DOHH2 (cell line): ENCODE data around the gene ZNF8.

Source experiments
- H3F3A ChIP-seq: fragments of 200-600 bp; sonication (generic), shearing (Covaris generic); 2 replicates; pipeline ENCODE4 v1.6.0; 2016; ENCODE audit warnings: antibody characterized with exemption, mild to moderate bottlenecking; ENCODE audit not compliant: control insufficient read depth, insufficient read depth
- H3K27ac ChIP-seq: fragments of 200-600 bp; sonication (generic); 2 replicates; pipeline ENCODE4 v1.5.1; 2014; ENCODE audit warnings: low read depth, mild to moderate bottlenecking, low read length, moderate library complexity
- H3K27me3 ChIP-seq: fragments of 200-600 bp; sonication (generic); 2 replicates; pipeline ENCODE4 v1.6.1; 2014; ENCODE audit warnings: mild to moderate bottlenecking, low read length, mixed read lengths; ENCODE audit not compliant: control insufficient read depth
- H3K36me3 ChIP-seq: fragments of 200-600 bp; sonication (generic); 2 replicates; pipeline ENCODE4 v1.6.1; 2014; ENCODE audit warnings: mild to moderate bottlenecking, low read length, moderate library complexity, mixed read lengths; ENCODE audit not compliant: control insufficient read depth
- H3K4me1 ChIP-seq: fragments of 200-600 bp; sonication (generic); 2 replicates; pipeline ENCODE4 v1.6.1; 2014; ENCODE audit warnings: mild to moderate bottlenecking, low read length, mixed read lengths; ENCODE audit not compliant: control insufficient read depth
- H3K4me2 ChIP-seq: fragments of 200-600 bp; sonication (generic); 2 replicates; pipeline ENCODE4 v1.6.0; 2014; ENCODE audit warnings: mild to moderate bottlenecking, low read length, moderate library complexity
- H3K4me3 ChIP-seq: fragments of 200-600 bp; sonication (generic); 2 replicates; pipeline ENCODE4 v1.5.1; 2014; ENCODE audit warnings: mild to moderate bottlenecking, low read length, mixed read lengths
- H3K79me2 ChIP-seq: fragments of 200-600 bp; sonication (generic); 2 replicates; pipeline ENCODE4 v1.6.1; 2014; ENCODE audit warnings: mild to moderate bottlenecking, low read length, mixed read lengths; ENCODE audit not compliant: control insufficient read depth
- H3K9me2 ChIP-seq: fragments of 200-600 bp; sonication (generic); replicated peaks from 2 replicates; pipeline ENCODE4 v1.6.1; 2014; ENCODE audit warnings: mild to moderate bottlenecking, low read length, mixed read lengths; ENCODE audit not compliant: control insufficient read depth
- H3K9me3 ChIP-seq: fragments of 200-600 bp; sonication (generic); 2 replicates; pipeline ENCODE4 v1.6.1; 2014; ENCODE audit warnings: antibody characterized with exemption, low read length, mixed read lengths; ENCODE audit not compliant: control insufficient read depth, insufficient read depth
- H4K20me1 ChIP-seq: fragments of 200-600 bp; sonication (generic); 2 replicates; pipeline ENCODE4 v1.6.0; 2014; ENCODE audit warnings: low read depth, mild to moderate bottlenecking, antibody characterized with exemption, low read length, moderate library complexity; ENCODE audit not compliant: control insufficient read depth, insufficient read depth
- CTCF ChIP-seq: fragments of 200-600 bp; sonication (generic); IDR thresholded peaks from one replicate; pipeline ENCODE4 v1.5.1; 2014; ENCODE audit warnings: antibody characterized with exemption, mild to moderate bottlenecking, low read depth, low read length; ENCODE audit not compliant: poor library complexity, severe bottlenecking
- EZH2phosphoT487 ChIP-seq: fragments of 200-600 bp; sonication (generic); IDR thresholded peaks from 2 replicates; pipeline ENCODE4 v1.6.1; 2017; ENCODE audit warnings: borderline replicate concordance, mild to moderate bottlenecking, antibody characterized with exemption, low read length, moderate library complexity, mixed read lengths

Gene ZNF8

GRCh38 chr19:58315580-58315979 is 36.8 kb downstream of the ZNF8 start:
- Histone ChIP-seq H3K27me3 (no peaks in the 10 kb centered on the region), H3F3A (no peaks in the 10 kb centered on the region), H4K20me1 (no peaks in the 10 kb centered on the region), H3K4me1 (no peaks in the 10 kb centered on the region), H3K27ac (no peak overlapping the region), H3K36me3 (peaks cover 44% of the 10 kb centered on the region), H3K9me2 (no peaks in the 10 kb centered on the region), H3K79me2 (peaks cover 6% of the 10 kb centered on the region), H3K4me3 (no peak overlapping the region), H3K9me3 (peaks cover 15% of the 10 kb centered on the region; the same call in 1 of the 2 replicates), H3K4me2 (no peak overlapping the region)
- TF ChIP-seq EZH2phosphoT487 = no peak
- TF ChIP-seq CTCF = no peak

GRCh38 chr19:58317476-58318072 is 38.8 kb downstream of the ZNF8 start:
- H3K27me3 ChIP-seq = no peaks in the 10 kb centered on the region
- H3K4me3 ChIP-seq = no peak overlapping the region
- H3K9me2 ChIP-seq = no peaks in the 10 kb centered on the region
- no peak overlapping the region for H3K27ac ChIP-seq
- H3K36me3 ChIP-seq = peaks cover 29% of the 10 kb centered on the region
- H3F3A ChIP-seq = no peaks in the 10 kb centered on the region
- no peaks in the 10 kb centered on the region for H3K4me1 ChIP-seq
- peaks cover 2% of the 10 kb centered on the region; the same call in 1 of the 2 replicates for H3K9me3 ChIP-seq
- H4K20me1 ChIP-seq = no peaks in the 10 kb centered on the region
- TF ChIP-seq CTCF (no peak), EZH2phosphoT487 (no peak)
- no peak overlapping the region for H3K4me2 ChIP-seq
- no peaks in the 10 kb centered on the region for H3K79me2 ChIP-seq

GRCh38 chr19:58318297-58318696 is 39.5 kb downstream of the ZNF8 start:
- Histone ChIP-seq H3F3A (no peaks in the 10 kb centered on the region), H3K36me3 (peaks cover 22% of the 10 kb centered on the region), H3K9me2 (no peaks in the 10 kb centered on the region), H3K4me3 (no peak overlapping the region), H3K9me3 (no peaks in the 10 kb centered on the region), H4K20me1 (no peaks in the 10 kb centered on the region), H3K4me2 (no peak overlapping the region), H3K27me3 (no peaks in the 10 kb centered on the region), H3K4me1 (no peaks in the 10 kb centered on the region), H3K27ac (no peak overlapping the region), H3K79me2 (no peaks in the 10 kb centered on the region)
- TF ChIP-seq EZH2phosphoT487 (no peak), CTCF (no peak)
